Activated CD4-positive, CD25-positive, alpha-beta regulatory T cell treated with anti-CD3 and anti-CD28 coated beads, Interleukin-2, amount 50 U/mL, for 16 hours (primary cell): ENCODE measurements around the gene NUDT19.
"Not testable (repeated sequence)": the region's sequence is repeated elsewhere in the genome, so short reads cannot be mapped to it uniquely, and the experiment has no call there.

Experiments
- DNase-seq: peaks from one replicate; pipeline ENCODE4 v3.0.0-alpha.2; 2020; ENCODE audit warnings: low read depth, low spot score

NUDT19 gene

DNA sequence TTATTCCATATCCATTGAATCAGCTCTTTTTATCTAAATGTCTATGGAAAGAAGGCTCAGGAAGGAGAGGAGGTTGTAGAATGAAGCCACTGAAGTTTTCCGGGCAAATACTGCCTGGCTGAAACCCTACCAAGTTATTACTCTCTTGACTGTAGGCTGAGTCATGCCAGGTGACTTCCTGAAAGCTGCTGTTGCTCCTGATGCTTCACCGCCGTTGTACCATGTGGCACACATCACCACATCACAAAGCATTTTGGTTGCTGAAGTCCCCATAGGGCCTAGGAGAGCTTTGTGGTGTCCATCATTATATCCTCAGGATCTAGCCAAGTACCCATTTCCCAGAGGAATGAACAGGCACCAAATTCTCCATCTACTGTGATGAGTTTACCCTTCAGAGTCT is 16.8 kb downstream of the NUDT19 start:
- DNase-seq = no peak

DNA sequence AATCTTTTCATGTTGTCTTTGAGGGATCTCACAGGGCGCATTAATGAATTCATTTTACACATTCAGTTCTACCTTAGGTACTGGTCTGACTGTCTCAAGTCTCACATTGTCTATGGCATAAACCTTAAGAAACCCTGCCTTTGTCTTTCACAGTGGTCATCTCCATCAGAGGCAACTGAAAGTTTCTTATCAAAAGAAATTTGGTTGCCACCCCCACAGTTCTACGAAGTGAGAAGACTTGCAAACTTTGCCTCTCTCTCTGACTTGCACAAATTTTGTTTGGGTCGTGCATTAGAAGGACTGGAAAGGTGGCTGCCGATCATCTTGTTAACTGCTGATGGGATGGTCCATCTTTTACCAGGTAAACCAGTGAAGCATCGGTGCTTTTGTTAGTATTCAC is 17.4 kb downstream of the NUDT19 start:
- no peak for DNase-seq

DNA sequence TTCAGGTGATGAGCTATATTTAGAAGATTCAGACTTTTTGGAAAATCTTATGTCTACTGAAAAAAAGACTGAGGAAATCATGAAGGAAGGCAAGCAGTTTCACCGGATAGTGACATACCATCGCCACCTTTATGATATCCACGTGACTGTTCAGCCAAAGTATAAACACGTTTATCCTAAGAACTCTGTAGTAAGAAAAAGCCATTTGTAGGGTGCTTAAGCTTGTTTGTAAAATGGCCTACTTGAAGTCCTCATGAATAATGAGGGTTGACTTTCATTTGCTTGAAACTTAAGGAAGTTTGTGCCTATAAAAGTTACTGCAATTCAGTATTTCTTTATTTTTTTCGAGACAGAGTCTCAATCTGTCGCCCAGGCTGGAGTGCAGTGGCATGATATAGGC is 20.1 kb downstream of the NUDT19 start:
- DNase-seq = no peak

DNA sequence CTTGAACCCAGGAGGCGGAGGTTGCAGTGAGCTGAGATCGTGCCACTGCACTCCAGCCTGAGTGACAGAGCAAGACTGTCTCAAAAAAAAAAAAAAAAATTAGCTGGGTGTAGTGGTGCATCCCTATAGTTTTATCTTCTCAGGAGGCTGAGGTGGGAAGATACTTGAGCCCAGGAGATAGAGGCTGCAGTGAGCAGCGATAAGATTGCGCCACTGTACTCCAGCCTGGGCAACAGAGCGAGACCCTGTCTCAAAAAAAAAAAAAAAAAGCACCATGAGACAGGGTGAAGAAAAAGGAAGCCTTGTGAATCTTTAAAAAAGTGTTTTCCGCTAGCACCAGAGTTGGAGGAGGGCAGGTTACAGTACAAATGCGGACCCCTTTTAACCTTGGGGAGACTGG is 24.6 kb downstream of the NUDT19 start:
- DNase-seq = not testable (repeated sequence)

DNA sequence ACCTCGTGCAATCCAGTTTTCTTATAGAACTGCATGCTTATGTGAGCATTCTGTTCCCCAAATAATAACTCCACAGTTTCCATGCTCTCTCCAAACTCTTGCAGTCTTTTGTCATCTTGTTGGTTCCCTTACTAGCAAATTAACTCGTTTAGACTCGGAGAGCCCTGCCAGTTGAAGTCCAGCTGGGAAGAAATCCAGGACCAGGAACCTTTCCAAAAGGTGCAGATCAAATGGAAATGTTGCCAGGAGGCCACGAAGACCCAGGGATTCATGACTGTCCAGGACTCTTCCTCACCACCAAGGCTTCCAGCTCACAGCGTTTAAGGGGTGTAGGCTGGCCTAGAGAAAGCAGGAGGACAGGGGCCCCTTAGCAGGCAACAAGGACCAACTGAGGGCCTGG is 25.9 kb downstream of the NUDT19 start:
- no peak for DNase-seq

DNA sequence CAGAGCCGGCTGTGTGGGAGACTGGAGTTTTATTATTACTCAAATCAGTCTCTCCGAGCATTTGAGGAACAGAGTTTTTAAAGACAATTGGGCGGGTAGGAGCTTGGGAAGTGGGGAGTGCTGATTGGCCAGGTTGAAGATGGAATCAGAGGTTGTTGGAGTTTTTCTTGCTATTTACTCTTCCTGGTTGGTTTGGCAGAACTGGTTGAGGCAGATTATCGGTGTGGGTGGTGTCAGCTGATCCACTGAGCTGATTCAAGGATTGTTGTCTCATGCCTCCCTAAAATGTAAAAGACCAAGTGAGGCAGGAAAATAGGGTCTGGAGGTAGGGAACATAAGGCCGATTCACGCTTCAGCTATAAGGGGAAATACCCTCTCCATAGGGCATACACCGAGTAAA is 26.7 kb downstream of the NUDT19 start:
- no peak for DNase-seq

DNA sequence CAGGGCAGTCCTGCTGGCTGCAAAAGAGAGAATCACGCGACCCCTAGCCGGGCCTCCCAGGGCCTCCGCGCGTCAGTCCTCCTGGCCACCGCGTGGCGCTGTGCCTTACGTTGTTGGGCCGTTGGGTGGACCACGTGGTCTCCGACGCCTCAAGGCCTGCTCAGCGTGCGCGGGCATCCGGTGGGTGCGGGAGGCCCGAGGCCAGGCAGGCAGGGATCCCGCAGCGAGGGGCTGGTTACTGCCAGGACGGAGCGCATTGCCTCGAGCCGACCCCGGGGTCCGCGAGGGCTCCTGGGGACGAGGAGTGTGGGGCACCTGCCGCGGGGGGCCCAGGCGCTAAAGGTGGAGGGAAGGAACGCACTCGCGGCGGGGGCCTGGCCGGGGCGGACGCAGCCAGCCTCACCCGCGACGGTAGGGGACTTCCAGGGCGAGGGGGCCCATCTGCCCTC is 28.0 kb downstream of the NUDT19 start, which contains the start of gene TDRD12:
TDRD12 (plus strand) TSS at position 157 of the 449 bp plus-strand sequence. CDS start 306 bp downstream, outside the sequence.
- DNase-seq = no peak

DNA sequence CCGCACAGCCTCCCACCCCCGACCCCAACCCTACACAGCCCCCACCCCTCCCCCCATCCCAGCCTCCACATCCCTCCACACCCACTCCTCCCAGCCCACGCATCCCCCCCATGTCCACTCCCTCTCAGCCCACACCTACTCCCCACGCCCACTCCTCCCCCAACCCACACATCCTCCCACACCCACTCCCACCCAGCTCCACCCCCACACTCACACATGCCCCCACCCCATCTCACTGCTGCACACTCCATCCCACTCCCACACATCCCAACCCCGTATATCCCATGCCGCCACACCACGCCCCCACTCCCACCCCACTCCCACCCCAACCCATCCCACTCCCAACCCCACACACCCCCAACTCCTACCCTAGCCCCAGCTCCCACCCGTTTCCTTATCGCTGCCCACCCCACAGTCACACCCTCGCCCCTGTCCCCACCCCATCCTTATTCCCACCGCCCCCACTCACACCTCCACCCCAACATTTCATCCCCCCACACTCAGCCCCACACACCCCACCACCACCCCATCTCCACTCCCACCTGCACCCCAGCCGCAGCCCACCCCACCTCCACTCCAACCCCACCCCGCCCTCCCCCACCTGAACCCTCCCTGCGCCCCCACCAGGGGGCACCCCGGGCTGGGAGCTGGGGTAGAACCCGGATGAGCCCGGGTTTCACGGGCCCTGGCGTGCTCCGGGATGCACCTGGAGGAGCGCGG is 28.8 kb downstream of the NUDT19 start:
- DNase-seq = no peak

DNA sequence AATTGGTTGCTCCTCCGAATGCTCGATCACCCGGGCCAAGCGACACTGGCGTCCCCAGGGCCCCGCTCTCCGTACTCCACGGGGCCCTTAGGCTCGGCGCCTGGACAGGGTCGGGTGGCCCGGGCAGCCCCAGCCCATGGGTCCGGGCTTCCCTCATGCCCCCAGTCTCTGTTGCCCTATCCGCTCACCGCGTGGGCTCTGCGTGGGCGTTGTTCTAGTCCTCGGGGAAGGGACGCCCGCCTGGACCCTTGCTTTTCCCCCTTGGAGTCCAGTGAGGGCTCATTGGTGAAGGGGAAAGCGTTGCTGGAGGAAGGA is 29.3 kb downstream of the NUDT19 start:
- DNase-seq = no peak

DNA sequence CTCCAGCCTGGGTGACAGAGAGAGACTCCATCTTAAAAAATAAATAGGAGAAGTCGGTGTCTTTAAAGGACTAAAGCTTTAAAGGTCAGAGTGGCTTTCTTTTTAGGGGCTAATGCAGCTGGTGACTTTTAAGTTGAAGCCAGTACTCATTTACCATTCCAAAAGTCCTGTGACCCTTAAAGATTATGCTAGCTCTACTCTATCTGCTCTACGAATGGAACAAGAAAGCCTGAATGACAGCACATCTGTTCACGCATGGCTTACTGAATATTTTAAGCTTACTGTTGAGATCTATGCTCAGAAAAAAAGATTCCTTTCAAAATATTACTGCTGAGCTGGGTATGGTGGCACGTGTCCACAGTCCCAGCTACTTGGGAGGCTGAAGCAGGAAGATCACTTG is 44.3 kb downstream of the NUDT19 start:
- DNase-seq = no peak

DNA sequence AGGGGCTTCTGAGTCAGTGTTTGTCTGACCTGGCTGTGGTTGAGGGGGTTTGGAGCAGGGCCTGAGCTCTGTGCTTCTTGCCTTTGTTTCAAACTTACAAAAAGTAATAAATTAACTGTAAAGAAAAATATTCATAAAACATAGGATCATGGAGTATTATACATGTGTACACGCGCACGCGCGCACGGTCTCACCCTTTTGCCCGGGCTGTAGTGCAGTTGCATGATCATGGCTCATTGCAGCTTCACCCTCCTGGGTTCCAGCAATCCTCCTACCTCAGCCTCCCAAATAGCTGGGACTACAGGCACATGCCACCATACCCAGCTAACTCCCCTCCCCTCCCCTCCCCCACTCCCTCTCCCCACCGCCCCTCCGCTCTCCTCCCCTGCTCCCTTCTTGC is 51.4 kb downstream of the NUDT19 start:
- DNase-seq = no peak

DNA sequence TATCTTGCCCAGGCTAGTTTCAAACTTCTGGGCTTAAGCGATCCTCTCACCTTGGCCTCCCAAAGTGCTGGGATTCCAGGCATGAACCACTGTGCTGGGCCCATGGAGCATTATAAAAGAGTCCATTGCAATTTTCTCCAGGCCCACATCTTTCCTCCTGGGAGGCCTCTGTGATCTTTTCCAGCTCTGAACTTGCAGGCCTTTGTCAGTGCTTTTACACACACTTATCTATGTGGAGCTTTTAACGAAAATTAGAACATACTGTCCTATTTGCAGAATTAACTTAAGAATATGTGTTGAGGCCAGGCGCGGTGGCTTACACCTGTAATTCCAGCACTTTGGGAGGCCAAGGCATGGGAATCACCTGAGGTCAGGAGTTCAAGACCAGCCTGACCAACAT is 51.8 kb downstream of the NUDT19 start:
- DNase-seq = no peak

DNA sequence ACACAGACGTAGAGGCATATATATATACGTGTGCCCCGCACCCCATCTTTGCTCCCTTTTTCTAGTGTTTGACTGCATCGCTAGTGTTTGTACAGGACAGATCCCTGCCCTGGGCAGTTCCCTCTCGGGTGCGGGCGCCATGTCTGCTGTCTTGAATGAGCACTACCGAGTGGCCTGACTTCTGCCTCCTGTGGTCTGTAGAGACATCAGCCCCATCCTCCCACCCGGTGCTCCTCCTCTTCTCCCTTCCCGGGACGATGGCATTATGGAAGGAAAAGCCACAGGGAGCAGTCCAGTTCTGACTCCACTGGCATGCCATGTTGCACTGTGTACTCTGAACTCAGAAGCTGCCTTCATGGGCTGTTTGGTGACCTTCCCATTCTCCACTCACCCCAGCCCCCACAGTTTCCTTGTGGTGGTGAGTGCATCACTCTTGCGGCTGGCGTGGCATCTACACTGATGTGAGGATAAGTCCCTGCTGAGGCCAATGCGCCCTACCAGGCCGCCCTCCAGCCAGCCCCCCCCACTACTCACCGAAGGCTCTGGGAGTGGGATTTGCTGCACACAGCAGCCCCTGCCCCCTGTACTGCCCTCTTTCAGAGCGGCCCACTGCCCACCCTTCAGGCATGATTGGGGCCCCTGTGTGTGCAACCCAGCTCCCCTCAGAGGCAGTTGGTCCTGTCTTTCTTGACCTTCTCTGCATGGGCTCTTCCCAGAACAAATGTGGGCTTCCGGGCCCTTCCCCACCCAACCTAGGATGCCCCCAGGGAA is 53.1 kb downstream of the NUDT19 start:
- no peak for DNase-seq

DNA sequence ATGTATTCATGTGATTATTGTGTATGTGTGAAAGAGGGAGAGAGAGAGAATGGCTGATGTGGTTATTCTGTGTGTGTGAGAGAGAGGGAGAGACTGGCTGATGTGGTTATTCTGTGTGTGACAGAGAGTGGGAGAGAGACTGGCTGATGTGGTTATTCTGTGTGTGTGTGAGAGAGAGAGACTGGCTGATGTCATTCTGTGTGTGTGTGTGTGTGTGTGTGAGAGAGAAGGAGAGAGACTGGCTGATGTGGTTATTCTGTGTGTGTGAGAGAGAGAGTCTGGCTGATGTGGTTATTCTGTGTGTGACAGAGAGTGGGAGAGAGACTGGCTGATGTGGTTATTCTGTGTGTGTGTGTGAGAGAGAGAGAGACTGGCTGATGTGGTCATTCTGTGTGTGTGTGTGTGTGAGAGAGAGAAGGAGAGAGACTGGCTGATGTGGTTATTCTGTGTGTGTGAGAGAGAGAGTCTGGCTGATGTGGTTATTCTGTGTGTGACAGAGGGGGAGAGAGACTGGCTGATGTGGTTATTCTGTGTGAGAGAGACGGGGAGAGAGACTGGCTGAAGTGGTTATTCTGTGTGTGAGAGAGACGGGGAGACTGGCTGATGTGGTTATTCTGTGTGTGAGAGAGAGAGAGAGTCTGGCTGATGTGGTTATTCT is 54.1 kb downstream of the NUDT19 start:
- not testable (repeated sequence) for DNase-seq

DNA sequence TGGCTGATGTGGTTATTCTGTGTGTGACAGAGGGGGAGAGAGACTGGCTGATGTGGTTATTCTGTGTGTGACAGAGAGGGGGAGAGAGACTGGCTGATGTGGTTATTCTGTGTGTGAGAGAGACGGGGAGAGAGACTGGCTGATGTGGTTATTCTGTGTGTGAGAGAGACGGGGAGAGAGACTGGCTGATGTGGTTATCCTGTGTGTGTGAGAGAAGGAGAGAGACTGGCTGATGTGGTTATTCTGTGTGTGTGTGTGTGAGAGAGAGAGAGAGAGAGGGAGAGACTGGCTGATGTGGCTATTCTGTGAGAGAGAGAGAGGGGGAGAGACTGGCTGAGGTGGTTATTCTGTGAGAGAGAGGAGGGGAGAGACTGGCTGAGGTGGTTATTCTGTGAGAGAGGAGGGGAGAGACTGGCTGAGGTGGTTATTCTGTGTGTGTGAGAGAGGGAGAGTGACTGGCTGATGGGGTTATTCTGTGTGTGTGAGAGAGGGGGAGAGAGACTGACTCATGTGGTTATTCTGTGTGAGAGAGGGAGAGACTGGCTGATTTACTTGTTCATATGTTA is 55.1 kb downstream of the NUDT19 start:
- peak; percentile 11 for DNase-seq

DNA sequence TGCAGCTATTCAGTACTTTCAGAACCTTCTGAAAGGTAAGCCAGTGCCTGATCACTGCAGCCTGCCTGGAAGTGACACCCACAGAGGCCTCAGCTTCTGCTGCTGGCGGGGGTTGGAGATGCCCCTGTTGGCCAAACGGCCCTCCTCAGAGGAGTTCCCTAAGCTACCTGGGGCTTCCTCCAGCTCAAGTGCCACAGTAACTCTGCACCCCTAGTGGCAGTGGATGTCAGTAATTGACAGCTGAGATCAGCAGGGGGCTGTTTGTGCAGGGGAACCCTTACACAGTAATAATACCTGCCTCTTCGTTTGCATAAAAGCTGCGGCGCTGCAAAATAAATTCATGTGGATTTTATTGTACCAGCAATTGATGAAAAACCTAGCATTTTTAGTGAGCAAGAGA is 56.9 kb downstream of the NUDT19 start:
- no peak for DNase-seq

DNA sequence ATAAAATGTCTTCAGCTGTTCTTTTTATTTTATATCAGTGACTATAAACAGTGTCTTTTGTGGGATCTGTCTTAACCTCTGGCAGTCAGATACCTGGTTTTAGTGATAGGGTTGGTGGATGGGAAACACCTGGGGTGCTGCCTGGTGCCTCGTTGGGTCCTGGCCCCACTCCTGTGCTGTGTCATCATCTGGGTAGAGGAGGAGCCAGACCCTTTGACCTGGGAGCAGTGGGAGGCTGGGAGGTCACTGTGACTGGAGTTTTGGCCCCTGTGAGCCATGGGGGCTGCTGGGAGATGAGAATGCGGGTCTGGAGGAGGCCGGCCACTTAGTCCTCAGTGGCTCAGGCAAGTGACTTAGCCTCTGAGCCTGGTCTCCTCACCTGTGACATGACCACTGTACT is 57.3 kb downstream of the NUDT19 start:
- DNase-seq = no peak

DNA sequence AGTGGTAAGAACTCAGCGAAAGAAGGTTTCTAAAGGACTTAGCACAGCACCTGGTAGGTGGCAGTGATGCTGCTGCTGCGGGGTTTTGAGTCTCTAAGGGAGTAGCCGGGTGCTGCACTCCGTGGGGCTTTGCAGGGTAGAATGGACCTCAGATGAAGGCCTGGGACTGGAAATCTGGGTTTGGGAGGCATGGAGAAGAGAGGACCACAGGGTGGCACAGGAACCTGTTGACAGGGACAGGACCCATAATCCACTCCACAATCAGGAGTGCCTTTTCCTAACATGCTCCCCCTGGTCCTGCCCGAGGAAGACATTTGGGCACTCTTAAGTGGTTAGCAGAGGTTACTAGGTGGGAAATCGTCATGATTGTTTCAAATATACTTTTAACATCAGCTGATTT is 57.7 kb downstream of the NUDT19 start:
- no peak for DNase-seq

DNA sequence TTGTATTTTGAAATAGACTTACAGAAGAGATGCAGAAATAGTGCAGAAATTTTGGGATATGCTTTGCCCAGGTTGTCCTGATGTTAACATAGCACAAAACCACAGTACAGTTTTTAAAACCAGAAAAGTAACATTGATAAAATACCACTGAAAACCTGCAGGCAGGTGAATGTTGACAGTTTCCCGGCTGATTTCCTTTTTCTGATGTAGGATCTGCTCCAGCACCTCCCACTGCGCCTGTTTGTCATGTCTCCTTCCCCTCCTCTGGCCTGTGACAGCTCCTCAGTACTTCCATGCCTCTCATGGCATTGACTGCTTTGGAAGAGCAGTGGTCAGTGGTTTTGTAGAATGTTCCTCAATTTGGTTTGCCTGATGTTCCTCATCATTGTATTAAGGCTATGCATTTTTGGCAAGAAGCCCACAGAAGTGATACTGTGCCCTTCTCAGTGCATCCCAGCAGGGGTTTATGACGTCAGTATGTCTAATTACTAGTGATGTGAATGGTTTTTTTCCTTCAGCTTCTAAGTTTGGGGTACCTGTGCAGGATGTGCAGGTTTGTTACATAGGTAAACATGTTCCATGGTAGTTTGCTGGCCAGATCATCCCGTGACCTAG is 58.9 kb downstream of the NUDT19 start:
- DNase-seq = no peak

DNA sequence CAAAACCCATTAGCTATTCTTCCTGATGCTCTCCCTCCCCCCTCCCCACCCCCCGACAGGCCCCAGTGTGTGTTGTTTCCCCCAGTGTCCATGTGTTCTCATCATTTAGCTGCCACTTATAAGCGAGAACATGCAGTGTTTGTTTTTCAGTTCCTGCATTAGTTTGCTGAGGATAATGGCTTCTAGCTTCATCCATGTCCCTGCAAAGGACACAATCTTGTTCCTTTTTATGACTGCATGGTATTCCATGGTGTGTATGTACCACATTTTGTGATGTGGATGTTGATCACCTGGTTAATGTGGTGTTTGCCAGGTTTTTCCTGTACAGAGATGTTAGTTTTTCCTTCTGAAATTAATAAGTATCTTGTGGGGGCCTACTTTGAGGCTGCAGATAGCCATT is 59.4 kb downstream of the NUDT19 start:
- DNase-seq = no peak

DNA sequence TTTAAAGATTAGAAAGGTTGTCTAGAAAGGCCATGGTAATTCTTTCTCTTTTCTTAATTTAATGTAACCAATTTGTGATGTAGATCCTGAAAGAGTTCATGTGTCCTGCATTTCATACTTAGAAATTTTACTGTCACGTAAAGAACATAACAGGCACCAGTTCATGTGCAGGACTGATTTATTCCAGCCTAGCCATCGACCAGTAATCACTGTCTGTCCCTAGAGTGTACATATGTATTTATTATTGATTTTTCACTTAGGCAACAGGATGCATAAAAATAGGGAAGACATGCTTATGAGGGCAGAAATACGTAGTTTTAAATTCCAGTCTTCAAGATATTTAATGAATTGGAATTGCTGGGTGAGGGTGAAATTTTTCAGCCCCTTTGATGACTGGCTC is 65.6 kb downstream of the NUDT19 start:
- DNase-seq = no peak
